SW480 (cell line): ENCODE measurements around the gene SSRP1.

Experiments used
- DNase-seq: peaks from one replicate; pipeline ENCODE4 v3.0.0-alpha.2; 2016; ENCODE audit warnings: low spot score

Gene SSRP1

DNA sequence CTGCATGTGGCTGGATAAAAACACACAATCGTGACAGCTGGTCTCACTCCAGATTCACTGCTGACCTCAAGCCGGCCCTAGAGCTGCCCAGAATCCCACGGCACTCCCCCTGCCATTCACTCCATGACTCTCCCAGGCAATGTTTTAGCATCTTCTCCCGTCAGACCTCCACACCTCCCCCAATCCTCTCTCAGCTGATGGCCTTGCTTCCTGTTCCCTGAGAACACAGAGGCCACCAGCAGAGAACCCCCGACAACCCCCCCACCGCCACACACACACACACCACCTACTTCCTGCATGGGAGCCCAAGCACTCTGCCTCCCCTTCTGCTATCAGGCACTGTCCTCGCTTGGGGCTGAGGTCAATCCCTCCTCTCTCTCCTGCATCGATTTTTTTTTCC lies 20.2 kb downstream of the SSRP1 start:
- no peak for DNase-seq

GRCh38 chr11:57314221-57314973 lies 21.3 kb downstream of the SSRP1 start:
- no peak for DNase-seq

DNA sequence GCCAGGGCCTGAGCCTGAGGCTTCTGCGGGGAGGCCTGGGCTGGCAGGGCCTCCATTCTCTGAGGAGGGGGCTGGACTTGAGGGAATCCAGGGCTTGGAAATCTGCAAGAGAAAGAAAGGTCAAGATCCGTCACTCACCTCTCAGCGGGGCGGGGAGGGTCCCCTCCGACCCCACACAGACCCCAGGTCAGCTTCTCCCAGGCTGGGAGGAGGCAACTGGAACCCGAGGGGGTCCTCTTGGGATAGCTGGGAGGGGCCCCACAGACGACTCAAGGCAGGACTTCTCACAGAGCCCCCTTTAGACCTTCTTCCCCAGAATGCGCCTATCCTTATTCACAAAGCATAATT lies 21.9 kb downstream of the SSRP1 start:
- DNase-seq: no peak

DNA sequence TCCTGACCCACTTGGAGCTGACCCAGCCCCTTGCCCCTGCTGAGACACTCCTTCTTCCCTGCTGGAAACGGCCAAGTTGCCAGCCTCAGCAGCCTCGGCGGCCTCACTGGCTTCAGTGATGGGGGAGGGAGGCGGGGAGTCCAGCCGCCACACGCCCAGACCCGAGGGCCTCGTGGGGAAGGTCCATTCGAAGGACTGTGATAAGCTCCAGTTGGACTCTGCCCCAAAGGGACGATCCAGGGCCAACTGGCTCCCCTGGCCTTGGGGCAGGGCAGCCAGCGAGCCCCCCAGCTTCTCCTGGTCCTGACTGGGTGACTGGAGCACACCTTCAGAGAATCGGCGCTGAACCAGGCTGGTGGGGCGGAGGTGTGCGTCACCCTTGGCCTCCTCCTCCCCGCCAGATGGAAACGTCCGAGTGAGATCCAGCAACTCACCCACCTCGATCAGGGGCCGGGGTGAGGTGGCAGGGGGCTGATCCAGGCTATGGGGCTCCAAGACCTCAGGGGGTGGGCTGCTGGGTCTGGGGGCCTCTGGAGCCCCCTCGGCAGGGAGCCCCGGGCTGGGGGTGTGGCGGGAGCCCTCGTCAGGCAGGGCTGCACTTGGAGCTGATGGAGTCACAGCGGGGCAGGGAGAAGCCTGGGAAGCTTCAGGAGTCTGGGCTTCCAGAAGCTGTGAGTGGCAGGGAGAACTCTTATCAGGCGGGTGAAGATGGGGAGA lies 22.5 kb downstream of the SSRP1 start:
- no peak for DNase-seq

DNA sequence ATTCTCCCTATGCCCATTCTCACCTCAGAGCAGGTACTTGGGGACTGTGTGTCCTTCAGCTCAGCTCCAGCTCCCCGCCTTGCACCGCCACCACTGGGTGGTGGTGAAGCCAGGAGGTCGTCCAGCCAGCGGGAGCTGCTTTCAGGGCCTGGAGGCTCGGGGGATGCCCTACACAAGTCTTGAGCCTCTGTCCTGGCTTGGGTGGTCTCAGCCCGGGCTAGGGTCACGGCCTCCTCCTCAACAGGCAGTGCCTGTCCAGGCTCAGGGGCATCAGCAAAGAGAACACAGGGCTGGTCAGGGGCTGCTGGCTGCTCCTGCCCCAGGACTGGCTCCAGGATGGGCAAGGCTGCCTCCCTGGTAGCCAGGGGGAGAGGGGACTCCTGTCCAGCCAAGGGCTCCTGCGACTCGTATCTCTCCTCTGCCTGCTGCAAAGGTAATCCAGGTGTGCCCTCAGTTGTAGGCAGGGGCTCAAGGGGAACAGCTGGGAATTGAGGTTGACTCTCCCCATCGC lies 23.1 kb downstream of the SSRP1 start:
- no peak for DNase-seq

- peak; percentile 96 for DNase-seq
These were observed 24.4 kb downstream of the SSRP1 start for GRCh38 chr11:57311109-57311936.

DNA sequence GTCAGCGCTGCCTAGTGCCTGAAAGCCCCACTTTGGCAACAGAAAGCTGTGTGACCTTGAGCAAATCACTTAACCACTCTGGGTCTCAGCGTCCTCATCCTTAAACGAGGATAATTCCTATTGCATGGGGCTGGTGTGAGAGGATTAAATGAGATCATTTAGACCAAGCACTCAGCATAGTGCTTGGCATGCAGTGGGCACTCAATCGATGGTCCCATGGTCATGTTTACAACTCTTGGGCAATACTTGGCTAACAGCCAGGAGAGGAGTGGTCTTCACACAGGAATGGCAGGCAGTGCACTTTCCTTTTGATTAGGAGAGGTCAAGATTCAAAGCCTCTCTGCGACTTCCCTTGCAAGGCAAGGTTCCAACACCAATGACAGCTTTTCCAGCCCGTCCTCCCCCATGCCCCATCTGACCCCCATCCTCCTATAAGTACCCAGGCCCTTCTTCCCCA lies 25.0 kb downstream of the SSRP1 start:
- no peak for DNase-seq

- DNase-seq: no peak
These were observed 25.6 kb downstream of the SSRP1 start for GRCh38 chr11:57310091-57310490.

DNA sequence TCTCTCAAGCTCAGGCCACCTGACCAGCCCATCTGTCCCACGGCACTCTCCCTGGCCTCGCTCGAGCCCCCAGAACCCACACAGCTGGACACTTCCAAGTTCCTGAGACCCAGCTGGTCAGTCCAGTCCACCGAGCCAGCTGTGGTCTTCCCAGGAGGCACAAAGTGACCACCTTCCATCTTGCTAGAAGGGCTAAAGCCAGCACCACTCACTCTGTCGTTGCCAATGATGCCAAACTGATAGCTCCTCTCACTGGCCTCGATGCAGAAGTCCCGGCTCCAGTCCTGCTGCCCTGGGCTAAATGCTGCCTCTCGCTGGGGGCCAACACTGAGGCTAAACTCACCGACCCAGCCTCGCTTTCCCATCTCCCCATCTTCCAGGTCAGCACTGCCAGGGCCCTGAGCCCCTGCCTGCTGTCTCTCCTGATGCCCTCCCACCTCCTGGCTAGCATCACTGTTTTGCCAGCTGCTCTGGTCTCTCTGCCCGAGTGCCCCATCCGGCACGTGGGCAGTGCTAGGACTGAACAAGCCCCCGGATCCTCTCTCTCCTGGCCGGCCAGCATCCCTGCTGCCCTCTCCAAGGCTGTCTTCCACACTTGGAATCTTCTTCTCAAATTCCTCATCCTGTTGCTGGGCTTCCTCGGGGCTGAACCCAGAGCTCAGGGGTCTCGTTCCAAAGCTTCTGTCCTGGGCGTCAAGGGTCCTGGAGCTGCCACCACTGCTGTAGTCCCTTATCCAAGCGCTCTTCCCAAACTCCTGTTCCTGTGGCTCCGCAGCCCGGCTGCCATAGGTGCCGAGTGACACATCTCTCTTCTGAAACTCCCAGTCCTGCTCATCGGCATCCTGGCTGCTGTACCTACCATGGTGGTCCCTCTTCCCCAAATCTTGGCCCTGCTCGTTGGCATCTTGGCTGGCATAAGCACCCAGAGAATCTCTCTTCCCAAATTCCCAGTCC lies 26.3 kb downstream of the SSRP1 start:
- DNase-seq: no peak

- DNase-seq: no peak
These were observed 27.1 kb downstream of the SSRP1 start for GRCh38 chr11:57308426-57309060.

DNA sequence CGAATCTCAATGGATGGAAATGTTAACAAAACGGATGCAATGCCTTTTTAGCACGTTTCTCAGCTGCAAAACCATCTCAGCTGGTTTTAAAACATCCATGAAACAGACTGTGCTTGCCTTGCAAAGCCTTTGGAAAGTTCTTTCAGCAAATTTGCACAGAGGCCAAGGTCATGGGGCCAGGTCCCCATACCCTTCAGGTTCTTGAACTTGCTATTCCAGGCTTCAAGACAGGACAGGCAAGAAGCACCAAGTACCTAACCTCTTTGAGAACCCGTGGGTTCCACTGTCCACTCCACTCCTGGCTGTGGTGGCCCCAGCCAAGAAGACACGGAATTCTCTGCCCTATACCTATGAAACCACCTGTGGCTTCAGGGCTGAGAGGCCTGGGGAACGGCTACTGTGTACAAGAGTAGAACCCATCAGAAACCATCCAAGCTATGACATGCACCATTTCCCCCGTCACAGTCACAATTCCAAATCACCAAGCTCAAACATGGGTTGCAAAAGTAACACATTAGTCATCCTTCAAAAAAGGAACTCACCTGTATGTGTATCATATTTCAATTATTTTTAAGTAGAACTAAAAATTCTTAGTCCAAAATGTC lies 27.9 kb downstream of the SSRP1 start:
- DNase-seq: no peak

DNA sequence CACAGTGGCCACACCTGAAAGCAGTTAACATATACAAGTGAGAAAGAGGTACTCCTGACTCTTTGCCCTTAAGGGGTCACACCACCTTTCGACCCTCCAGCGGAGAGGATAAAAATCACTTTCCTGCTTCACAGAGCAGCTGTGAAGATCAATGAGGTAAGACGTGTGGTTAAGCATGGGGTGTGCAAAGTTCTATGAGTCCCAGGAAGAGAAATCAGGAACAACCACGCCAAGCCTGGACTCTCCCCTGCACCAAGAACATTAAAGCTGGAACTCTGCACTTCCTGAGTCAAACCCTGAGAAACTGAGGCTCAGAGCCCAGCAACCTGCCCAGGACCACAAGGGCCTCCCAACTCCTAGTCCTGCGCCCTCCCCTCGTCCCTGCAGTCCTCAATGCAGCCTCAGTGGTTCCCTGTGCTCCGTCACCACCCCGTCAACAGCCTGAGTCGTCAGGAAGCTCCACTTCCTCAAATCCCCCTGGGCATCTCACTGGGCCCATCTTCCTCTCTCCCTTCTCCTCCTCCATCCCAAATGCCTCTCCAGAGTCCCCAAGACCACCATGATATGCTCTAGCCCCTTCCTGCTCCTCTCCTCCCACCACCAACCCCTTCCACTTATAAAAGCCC lies 28.6 kb downstream of the SSRP1 start:
- no peak for DNase-seq

DNA sequence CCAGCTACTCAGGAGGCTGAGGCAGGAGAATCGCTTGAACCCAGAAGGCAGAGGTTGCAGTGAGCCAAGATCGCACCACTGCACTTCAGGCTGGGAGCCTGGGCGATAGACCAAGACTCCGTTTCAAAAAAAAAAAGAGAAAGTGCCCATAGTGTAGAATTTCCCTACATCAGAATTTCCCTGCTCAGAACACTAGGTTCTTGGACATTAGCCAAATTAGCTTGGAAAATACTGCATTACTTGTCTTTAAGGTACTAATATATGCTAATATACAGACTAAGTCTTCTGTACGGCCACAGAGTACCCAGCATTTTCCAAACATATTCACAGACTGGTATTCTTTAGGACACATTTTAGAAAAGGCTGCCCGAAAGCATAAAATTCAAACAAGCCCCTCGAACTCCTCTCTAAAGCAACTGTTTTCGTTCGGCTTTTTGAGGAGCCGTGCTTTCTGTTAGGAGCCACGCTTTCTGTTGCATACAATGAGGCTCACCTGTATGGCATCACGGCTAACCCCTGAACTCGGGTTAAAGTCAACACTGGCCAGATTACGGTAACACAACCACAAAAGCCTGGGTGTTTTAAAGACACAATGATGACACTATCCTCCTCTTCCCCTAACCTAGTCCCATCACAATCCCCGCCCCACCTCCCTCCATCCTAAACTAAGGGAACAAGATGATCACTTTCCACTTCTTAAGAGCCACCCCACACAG lies 29.4 kb downstream of the SSRP1 start:
- DNase-seq: no peak

GRCh38 chr11:57305523-57305922 lies 30.2 kb downstream of the SSRP1 start:
- no peak for DNase-seq

- DNase-seq: no peak
These were observed 31.6 kb downstream of the SSRP1 start for GRCh38 chr11:57303990-57304579.

DNA sequence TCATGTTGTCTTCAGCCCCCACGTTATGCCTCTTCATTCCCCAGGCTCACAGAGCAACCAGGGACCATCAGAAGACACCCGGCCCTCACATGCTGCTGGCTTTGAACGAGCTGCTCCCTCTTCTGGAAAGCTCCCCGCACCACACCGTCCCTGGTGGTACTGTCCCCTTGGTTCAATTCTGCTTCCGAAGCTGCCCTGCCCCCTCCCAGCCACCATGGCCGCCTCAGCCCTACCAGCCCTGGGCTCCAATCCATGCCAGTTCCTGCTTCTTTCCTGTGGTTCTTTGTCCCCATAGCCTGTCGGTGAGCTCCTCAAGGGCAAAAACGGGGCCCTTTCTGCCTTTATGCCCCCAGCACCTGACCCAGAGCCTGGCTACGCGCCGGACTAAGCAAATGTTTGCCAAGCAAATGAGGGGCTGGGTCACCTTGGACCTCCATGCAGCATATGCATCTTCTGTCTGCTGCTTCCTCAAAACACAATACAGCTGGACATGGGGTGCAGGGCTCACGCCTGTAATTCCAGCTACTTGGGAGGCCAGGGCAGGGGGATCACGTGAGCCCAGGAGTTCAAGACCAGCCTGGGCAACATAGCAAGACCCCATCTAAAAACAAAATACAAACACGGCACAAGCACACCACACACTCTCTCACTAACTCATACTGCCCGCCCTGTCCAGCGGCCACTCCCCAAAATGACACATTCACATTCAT lies 32.3 kb downstream of the SSRP1 start:
- DNase-seq: no peak

- DNase-seq: no peak
These were observed 33.2 kb downstream of the SSRP1 start for GRCh38 chr11:57302489-57302888.

DNA sequence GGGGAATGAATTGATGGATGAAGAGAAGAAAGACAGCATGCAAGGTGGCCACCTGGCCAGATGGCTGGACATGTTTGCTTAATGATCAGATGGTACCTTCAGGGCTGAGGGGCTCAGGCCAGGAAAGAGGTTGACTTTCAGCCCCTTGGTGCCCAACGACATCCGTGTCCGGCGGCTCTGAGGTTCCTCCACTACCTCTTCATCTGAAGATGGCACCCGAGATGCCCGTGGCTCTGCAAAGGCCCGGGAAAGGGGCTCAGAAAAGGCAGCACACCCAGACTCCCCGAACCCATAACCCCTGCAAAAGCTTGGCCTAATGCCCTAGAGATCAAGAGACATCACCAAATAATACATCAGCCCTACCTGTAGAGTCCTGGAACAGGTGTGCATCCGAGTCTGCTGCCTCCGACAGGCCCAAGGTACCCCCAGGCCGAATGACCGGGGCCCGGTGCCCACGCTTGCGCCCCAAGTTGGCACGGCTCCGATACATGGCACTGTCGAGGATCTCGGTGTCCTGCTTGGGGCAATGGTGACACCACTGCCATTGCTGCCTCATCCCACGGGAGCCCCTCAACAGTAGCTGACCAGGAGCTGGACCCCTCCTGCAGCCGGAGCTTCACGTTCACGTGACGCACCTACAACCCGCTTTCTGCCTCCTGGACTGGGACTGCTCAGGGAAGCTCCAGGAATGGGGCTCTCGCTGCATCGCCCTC lies 33.8 kb downstream of the SSRP1 start:
- DNase-seq: no peak
